ENCODE results near the gene NBPF15.
"Not testable (repeated sequence)": the region's sequence is repeated elsewhere in the genome, so short reads cannot be mapped to it uniquely, and the experiment has no call there.

Gene NBPF15, protein sequence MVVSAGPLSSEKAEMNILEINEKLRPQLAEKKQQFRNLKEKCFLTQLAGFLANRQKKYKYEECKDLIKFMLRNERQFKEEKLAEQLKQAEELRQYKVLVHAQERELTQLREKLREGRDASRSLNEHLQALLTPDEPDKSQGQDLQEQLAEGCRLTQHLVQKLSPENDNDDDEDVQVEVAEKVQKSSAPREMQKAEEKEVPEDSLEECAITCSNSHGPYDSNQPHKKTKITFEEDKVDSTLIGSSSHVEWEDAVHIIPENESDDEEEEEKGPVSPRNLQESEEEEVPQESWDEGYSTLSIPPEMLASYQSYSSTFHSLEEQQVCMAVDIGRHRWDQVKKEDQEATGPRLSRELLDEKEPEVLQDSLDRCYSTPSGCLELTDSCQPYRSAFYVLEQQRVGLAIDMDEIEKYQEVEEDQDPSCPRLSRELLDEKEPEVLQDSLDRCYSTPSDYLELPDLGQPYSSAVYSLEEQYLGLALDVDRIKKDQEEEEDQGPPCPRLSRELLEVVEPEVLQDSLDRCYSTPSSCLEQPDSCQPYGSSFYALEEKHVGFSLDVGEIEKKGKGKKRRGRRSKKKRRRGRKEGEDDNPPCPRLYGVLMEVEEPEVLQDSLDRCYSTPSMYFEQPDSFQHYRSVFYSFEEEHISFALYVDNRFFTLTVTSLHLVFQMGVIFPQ

GRCh38 chr1:144461136-144461759 lies at the start of gene NBPF15:
TSS of gene NBPF15 (minus strand) at chr1:144461669. CDS start at chr1:144440003, 21,666 bp downstream.
- not testable (repeated sequence) for H2AFZ ChIP-seq (ENCODE audit: low read depth, low read length, severe bottlenecking); H3K27me3 ChIP-seq (ENCODE audit: low read length); H3K79me2 ChIP-seq (ENCODE audit: insufficient read depth, low read length); H4K20me1 ChIP-seq (ENCODE audit: low read depth, low read length); H3K36me3 ChIP-seq (ENCODE audit: low read length); H3K9me3 ChIP-seq (ENCODE audit: insufficient read depth, low read length); H3F3A ChIP-seq (ENCODE audit: insufficient read depth); H3K9me2 ChIP-seq (replicated peaks; ENCODE audit: insufficient read depth, low read length)
- peak within 1 kb of the TSS; percentile 61 for H3K9ac ChIP-seq (ENCODE audit: low read length)
- peak within 1 kb of the TSS; percentile 42 for H3K4me2 ChIP-seq (ENCODE audit: low read depth, low read length, poor library complexity, severe bottlenecking)
- H3K27ac ChIP-seq (ENCODE audit: low read depth, low read length), result peak within 1 kb of the TSS; percentile 56; the same call in 1 of the 2 replicates
- peak within 1 kb of the TSS; percentile 58 for H3K4me3 ChIP-seq (ENCODE audit: insufficient read depth, low read length, poor library complexity, severe bottlenecking)

DNA sequence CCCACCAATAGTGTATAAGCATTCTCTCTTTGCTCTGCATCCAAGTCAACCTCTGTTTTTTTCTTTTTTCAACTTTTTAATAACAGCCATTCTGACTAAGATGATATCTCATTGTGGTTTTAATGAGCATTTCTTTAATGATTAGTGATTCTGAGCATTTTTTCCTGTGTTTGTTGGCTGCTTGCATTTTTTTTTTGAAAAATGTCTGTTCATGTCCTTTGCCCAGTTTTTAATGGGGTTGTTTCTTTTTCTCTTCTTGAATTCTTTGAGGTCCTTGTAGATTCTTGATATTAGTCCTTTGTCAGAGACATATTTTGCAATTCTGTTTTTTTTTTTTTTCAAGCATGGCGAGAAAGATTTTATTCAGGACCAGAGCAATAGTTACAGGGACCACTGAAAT lies 35.0 kb upstream of the NBPF15 start:
- not testable (repeated sequence) for H3K4me2 ChIP-seq (ENCODE audit: low read depth, low read length, poor library complexity, severe bottlenecking); H3K27ac ChIP-seq (ENCODE audit: low read depth, low read length)

GRCh38 chr1:144494130-144494529 lies 32.7 kb upstream of the NBPF15 start:
- not testable (repeated sequence) for H3K9me3 ChIP-seq (ENCODE audit: insufficient read depth, low read length); H3K27me3 ChIP-seq (ENCODE audit: low read length); H3F3A ChIP-seq (ENCODE audit: insufficient read depth); H4K20me1 ChIP-seq (ENCODE audit: low read depth, low read length); H3K4me2 ChIP-seq (ENCODE audit: low read depth, low read length, poor library complexity, severe bottlenecking); H3K4me3 ChIP-seq (ENCODE audit: insufficient read depth, low read length, poor library complexity, severe bottlenecking); H3K9ac ChIP-seq (ENCODE audit: low read length); H3K79me2 ChIP-seq (ENCODE audit: insufficient read depth, low read length); H3K27ac ChIP-seq (ENCODE audit: low read depth, low read length); H2AFZ ChIP-seq (ENCODE audit: low read depth, low read length, severe bottlenecking); H3K9me2 ChIP-seq (replicated peaks; ENCODE audit: insufficient read depth, low read length); H3K36me3 ChIP-seq (ENCODE audit: low read length)

More for the DNA sequence above, 35.0 kb upstream of the NBPF15 start:
- not testable (repeated sequence) for H2AFZ ChIP-seq (ENCODE audit: low read depth, low read length, severe bottlenecking); H3K79me2 ChIP-seq (ENCODE audit: insufficient read depth, low read length); H3K4me3 ChIP-seq (ENCODE audit: insufficient read depth, low read length, poor library complexity, severe bottlenecking); H3K36me3 ChIP-seq (ENCODE audit: low read length); H3F3A ChIP-seq (ENCODE audit: insufficient read depth); H3K9me2 ChIP-seq (replicated peaks; ENCODE audit: insufficient read depth, low read length); H3K9me3 ChIP-seq (ENCODE audit: insufficient read depth, low read length); H3K9ac ChIP-seq (ENCODE audit: low read length); H3K27me3 ChIP-seq (ENCODE audit: low read length); H4K20me1 ChIP-seq (ENCODE audit: low read depth, low read length)

- not testable (repeated sequence) for H3K36me3 ChIP-seq (ENCODE audit: low read length); H3F3A ChIP-seq (ENCODE audit: insufficient read depth); H3K9me2 ChIP-seq (replicated peaks; ENCODE audit: insufficient read depth, low read length); H3K27ac ChIP-seq (ENCODE audit: low read depth, low read length); H3K9me3 ChIP-seq (ENCODE audit: insufficient read depth, low read length); H3K79me2 ChIP-seq (ENCODE audit: insufficient read depth, low read length); H3K27me3 ChIP-seq (ENCODE audit: low read length); H4K20me1 ChIP-seq (ENCODE audit: low read depth, low read length); H3K4me3 ChIP-seq (ENCODE audit: insufficient read depth, low read length, poor library complexity, severe bottlenecking); H2AFZ ChIP-seq (ENCODE audit: low read depth, low read length, severe bottlenecking); H3K4me2 ChIP-seq (ENCODE audit: low read depth, low read length, poor library complexity, severe bottlenecking); H3K9ac ChIP-seq (ENCODE audit: low read length)
Measured at GRCh38 chr1:144490394-144490793, 28.9 kb upstream of the NBPF15 start.

GRCh38 chr1:144487002-144487401 lies 25.5 kb upstream of the NBPF15 start:
- not testable (repeated sequence) for H3K9me2 ChIP-seq (replicated peaks; ENCODE audit: insufficient read depth, low read length); H3K4me3 ChIP-seq (ENCODE audit: insufficient read depth, low read length, poor library complexity, severe bottlenecking); H3K27me3 ChIP-seq (ENCODE audit: low read length); H3K27ac ChIP-seq (ENCODE audit: low read depth, low read length); H3K79me2 ChIP-seq (ENCODE audit: insufficient read depth, low read length); H4K20me1 ChIP-seq (ENCODE audit: low read depth, low read length); H3K4me2 ChIP-seq (ENCODE audit: low read depth, low read length, poor library complexity, severe bottlenecking); H3K9ac ChIP-seq (ENCODE audit: low read length); H3F3A ChIP-seq (ENCODE audit: insufficient read depth); H2AFZ ChIP-seq (ENCODE audit: low read depth, low read length, severe bottlenecking); H3K36me3 ChIP-seq (ENCODE audit: low read length); H3K9me3 ChIP-seq (ENCODE audit: insufficient read depth, low read length)

- not testable (repeated sequence) for H3K36me3 ChIP-seq (ENCODE audit: low read length); H3K9ac ChIP-seq (ENCODE audit: low read length); H3K27me3 ChIP-seq (ENCODE audit: low read length); H3K4me2 ChIP-seq (ENCODE audit: low read depth, low read length, poor library complexity, severe bottlenecking); H3K79me2 ChIP-seq (ENCODE audit: insufficient read depth, low read length); H3K27ac ChIP-seq (ENCODE audit: low read depth, low read length); H3F3A ChIP-seq (ENCODE audit: insufficient read depth); H3K9me3 ChIP-seq (ENCODE audit: insufficient read depth, low read length); H3K4me3 ChIP-seq (ENCODE audit: insufficient read depth, low read length, poor library complexity, severe bottlenecking); H3K9me2 ChIP-seq (replicated peaks; ENCODE audit: insufficient read depth, low read length); H2AFZ ChIP-seq (ENCODE audit: low read depth, low read length, severe bottlenecking); H4K20me1 ChIP-seq (ENCODE audit: low read depth, low read length)
Measured at GRCh38 chr1:144485048-144485993, 23.9 kb upstream of the NBPF15 start.

- H3K36me3 ChIP-seq (ENCODE audit: low read length); H4K20me1 ChIP-seq (ENCODE audit: low read depth, low read length); H3K27ac ChIP-seq (ENCODE audit: low read depth, low read length); H3K27me3 ChIP-seq (ENCODE audit: low read length); H3K9me2 ChIP-seq (replicated peaks; ENCODE audit: insufficient read depth, low read length); H2AFZ ChIP-seq (ENCODE audit: low read depth, low read length, severe bottlenecking); H3F3A ChIP-seq (ENCODE audit: insufficient read depth); H3K79me2 ChIP-seq (ENCODE audit: insufficient read depth, low read length); H3K4me3 ChIP-seq (ENCODE audit: insufficient read depth, low read length, poor library complexity, severe bottlenecking); H3K4me2 ChIP-seq (ENCODE audit: low read depth, low read length, poor library complexity, severe bottlenecking); H3K9ac ChIP-seq (ENCODE audit: low read length); H3K9me3 ChIP-seq (ENCODE audit: insufficient read depth, low read length): not testable (repeated sequence)
Measured at GRCh38 chr1:144473897-144474296, 12.4 kb upstream of the NBPF15 start.

Measured in SU-DHL-6 (cell line).